Cardiac fibroblast (primary cell): ENCODE data around the gene FAM135A.
A peak's percentile ranks its signal among the peaks of the same experiment; 100 is the strongest.

Experiments used
- DNase-seq, 2 donors: peaks; one replicate each; pipeline versions ENCODE4 v3.0.0 to v3.0.0-alpha.2; 2010; ENCODE audit warnings: low read depth in 2 of 2
- H3K4me3 ChIP-seq, 2 donors: replicated peaks in 1 of 2; 1 replicate in 1 of 2; 2 replicates in 1 of 2; pipeline ENCODE4 v1.5.1; 2011; ENCODE audit warnings: low read depth in 2 of 2, low read length in 2 of 2, mild to moderate bottlenecking in 2 of 2, moderate library complexity in 1 of 2
- CTCF ChIP-seq: IDR thresholded peaks from one replicate; pipeline ENCODE4 v1.5.1; 2011; ENCODE audit warnings: low read depth, mild to moderate bottlenecking, low read length, inconsistent platforms

Gene FAM135A

GRCh38 chr6:70412252-70413113 is 825 bp upstream of the FAM135A start:
- no peak for DNase-seq
- TF ChIP-seq CTCF: no peak
- H3K4me3 ChIP-seq: peak overlapping the region; percentile 94 to 97

GRCh38 chr6:70413992-70414494 is 735 bp downstream of the FAM135A start:
- no peak for TF ChIP-seq CTCF
- H3K4me3 ChIP-seq: peak overlapping the region; percentile 94 to 97
- peak; percentile 8 to 18 for DNase-seq

- DNase-seq: no peak
- peak overlapping the region in 1 of 2 donors; percentile 94 for H3K4me3 ChIP-seq
- no peak for TF ChIP-seq CTCF
These were observed 1.5 kb downstream of the FAM135A start for GRCh38 chr6:70414813-70415212.

- DNase-seq: no peak
- no peak overlapping the region for H3K4me3 ChIP-seq
These were observed 1.9 kb downstream of the FAM135A start for GRCh38 chr6:70415247-70415646.

GRCh38 chr6:70415660-70416059 is 2.4 kb downstream of the FAM135A start:
- TF ChIP-seq CTCF: no peak
- H3K4me3 ChIP-seq: no peak overlapping the region
- DNase-seq: no peak

More at GRCh38 chr6:70415247-70415646, 1.9 kb downstream of the FAM135A start:
- no peak for TF ChIP-seq CTCF

- peak; percentile 11 to 29 for DNase-seq
- no peak for TF ChIP-seq CTCF
- no peak overlapping the region for H3K4me3 ChIP-seq
These were observed 8.2 kb downstream of the FAM135A start for GRCh38 chr6:70421509-70421908.
